Measurements from ENCODE around the gene RHEX.
"Not testable (repeated sequence)": the region's sequence is repeated elsewhere in the genome, so short reads cannot be mapped to it uniquely, and the experiment has no call there.

Gene RHEX

DNA sequence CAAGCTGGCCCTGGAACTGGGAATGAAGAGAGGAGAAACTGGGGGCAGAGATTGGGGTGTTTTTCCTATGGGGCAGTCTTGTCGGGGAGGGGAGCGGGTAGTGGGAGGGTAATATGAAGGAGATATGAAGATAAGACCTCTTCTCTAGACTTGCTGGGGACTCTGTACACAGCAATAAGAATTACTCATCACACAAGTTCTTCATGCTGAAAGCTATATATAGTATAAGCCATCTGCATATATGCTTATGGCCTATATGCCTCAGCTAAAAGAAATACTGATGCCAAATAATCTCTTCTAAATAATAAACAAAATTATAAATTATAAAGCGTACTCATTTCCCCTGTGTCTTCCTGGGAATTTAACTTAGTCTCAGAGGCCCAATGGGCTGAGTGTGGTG is 7.9 kb downstream of the RHEX start:
- DNase-seq, result no peak

- DNase-seq, result no peak
These were observed 9.5 kb downstream of the RHEX start for GRCh38 chr1:206062464-206062863.

GRCh38 chr1:206064001-206064400 is 11.0 kb downstream of the RHEX start:
- DNase-seq, result not testable (repeated sequence)

DNA sequence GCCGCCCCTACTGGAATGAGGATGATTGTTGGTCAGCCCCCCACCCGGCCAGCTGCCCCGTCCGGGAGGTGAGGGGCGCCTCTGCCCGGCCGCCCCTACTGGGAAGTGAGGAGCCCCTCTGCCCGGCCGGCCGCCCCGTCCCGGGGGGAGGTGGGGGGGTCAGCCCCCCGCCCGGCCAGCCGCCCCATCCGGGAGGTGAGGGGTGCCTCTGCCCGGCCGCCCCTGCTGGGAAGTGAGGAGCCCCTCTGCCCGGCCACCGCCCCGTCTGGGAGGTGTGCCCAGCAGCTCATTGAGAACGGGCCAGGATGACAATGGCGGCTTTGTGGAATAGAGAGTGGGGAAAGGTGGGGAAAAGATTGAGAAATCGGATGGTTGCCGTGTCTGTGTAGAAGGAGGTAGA is 11.5 kb downstream of the RHEX start:
- DNase-seq, result not testable (repeated sequence)

GRCh38 chr1:206065547-206066145 is 12.7 kb downstream of the RHEX start:
- DNase-seq, result no peak

- DNase-seq, result no peak
These were observed 13.7 kb downstream of the RHEX start for GRCh38 chr1:206066479-206067171.

DNA sequence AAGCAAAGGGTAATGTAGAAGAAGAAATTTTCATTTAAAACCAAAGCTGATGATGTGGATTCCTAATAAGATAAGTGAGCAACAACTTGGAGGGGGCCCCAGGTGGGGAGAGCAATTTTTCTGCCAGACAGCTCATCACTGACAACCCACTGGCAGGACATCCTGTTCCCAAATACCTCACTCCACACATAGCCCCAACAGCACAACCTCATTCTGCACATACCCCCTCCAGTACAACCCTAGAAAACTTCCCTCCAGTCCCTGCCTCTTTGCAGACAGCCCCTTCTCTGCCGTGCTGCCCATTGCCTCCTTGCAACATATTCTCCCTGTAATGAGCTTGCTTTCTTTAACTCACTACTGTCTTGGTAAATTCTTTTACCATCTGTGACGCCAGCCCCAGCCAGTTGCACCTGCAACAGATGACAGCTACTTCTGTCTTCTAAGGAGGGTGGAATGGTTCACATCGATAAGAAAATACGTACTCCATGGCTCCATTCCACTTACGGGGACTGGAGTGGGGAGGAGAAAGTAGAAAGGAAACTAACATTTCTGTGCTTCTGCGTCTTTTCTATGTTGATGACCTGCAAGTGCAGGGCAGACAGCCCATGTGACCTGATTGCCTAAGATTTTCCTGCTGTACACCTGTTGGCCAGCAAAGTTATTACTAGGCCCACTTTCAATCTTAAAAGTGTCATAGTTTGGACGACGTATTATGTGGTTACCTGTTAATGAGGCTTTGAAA is 14.7 kb downstream of the RHEX start:
- DNase-seq, result no peak

- no peak for DNase-seq
These were observed 15.3 kb downstream of the RHEX start for GRCh38 chr1:206068314-206068713.

DNA sequence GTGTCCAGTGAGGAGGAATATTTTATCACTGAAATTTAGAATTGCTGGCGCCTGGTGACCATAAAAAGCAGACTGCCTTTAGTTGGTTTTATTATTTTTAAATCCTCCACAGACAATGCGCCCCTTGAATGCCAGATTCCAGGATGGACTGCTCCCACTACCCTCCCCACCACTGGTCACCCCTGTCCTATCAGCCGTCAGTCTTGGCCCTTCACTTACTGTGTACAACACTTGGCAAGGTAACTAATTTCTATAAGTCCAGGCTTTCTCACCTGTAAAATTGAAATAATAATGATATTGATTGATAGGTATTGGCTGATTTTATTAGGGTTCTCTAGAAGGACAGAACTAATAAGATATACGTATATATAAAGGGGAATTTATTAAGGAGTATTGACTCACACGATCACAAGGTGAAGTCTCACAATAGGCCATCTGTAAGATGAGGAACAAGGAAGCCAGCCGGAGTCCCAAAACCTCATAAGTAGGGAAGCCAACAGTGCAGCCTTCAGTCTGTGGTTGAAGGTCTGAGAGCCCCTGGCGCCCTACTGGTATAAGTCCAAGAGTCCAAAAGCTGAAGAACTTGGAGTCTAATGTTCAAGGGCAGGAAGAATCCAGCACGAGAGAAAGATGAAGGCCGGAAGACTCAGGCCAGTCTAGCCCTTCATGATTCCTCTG is 17.8 kb downstream of the RHEX start:
- DNase-seq, result no peak

- no peak for DNase-seq
These were observed 21.9 kb downstream of the RHEX start for GRCh38 chr1:206074839-206075238.

DNA sequence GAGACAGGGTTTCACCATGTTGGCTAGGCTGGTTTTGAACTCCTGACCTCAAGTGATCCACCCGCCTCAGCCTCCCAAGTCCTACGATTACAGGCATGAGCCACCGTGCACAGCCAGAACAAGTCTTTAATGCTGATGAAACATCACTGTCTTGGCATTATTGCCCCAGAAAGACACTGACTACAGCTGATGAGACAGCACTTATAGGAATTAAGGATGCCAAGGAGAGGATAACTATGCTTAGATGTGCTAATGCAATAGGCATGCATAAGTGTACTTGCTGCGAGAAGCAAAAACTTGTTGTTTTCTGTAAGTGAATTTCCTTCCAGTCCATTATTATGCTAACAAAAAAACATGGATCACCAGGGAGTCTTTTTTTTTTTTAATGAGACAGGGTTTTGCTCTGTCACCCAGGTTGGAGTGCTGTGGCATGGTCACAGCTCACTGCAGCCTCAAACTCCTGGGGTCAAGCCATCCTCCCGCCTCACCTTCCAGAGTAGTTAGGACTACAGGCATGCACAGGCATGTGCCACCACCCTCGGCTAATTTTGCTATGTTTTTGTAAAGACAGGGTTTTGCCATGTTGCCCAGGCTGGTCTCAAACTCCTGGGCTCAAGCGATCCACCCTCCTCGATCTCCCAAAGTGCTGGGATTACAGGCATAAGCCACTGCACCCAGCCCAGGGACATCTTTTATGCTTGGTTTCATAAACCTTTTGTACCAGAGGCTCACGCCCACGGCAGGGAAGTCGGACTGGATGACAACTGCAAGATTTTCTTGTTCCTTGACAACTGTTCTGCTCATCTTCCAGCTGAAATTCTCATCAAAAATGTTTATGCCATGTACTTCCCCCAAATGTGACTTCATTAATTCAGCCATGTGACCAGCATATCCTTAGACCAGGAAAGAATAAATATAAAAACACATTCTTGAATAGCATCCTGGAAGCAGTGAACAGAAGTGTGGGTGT is 23.1 kb downstream of the RHEX start:
- no peak for DNase-seq

DNA sequence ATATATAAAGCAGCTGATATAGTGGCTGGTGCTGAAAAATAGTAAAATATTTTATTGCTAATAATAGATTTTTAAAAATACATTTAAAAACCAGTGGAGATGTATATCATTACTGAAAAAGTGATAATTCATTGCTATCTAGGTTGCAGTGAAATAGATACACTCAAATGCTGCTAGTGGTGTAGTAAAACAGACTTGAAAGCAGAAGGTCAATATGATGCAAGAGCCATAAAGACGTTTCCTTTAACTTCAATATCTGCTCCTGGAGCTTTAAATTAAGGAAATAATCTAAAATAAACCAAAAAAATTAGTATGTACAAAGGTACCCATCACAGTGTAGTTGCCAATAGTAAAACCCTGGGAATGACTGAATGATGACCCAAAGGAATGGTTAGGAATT is 26.2 kb downstream of the RHEX start:
- no peak for DNase-seq

DNA sequence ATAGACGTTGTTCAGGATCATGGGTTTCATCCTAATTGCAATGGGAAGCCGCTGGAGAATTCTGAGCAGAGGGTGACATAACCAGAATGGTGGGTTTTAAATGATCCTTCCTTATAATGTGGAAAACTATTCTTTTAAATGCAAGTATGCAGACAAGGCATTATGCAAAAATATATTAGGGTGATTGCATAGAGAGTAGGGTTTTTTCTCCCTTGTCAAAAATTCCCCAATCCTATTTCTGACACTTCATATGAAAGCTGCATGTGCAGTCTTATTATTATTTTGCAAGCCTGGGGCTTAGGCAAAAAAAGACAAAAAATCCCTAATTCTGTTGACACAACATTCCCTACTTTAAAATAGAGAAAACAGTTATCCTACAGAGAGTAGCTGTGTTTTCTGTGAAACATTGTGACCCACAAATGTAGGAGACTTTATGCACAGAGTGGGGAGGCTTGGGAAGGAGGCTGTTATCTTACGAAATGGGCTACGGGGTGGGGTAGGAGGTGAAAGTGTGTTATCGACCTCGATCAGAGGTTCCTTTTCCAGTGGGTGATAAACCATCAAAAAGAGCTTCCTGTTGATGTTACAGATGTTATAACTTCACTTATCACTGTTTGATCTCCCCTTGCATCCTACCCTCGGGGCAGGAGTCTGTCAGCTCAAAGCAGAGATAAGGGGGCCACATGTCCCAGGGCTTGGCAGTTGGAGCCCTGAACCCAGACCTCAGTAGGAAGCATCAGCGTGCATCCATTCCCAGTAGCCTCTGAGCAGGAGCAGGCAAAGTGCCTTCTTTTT is 27.2 kb downstream of the RHEX start:
- no peak for DNase-seq

DNA sequence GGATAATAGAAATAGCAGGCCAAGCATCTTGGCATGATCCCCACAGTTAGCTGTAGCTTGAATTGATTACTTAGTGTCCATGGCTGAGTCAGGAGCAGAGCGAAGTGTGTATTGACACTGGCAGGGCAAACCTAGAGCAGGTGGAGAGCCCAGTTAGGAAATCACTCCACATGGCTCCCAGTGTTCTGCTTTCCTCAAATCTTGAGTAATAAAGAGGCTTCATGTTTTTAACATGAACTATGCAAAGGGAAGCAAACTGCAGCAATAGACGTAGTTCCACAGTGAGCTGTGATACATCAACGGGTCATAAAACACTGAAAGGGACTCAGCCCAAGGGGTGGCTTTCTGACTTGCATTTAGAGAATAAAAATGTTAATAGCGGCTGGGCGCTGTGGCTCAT is 28.9 kb downstream of the RHEX start:
- no peak for DNase-seq

- DNase-seq, result no peak
These were observed 30.1 kb downstream of the RHEX start for GRCh38 chr1:206082831-206083695.

- DNase-seq, result no peak
These were observed 30.8 kb downstream of the RHEX start for GRCh38 chr1:206083750-206084149.

- DNase-seq, result no peak
These were observed 34.1 kb downstream of the RHEX start for GRCh38 chr1:206087091-206087490.

- no peak for DNase-seq
These were observed 36.4 kb downstream of the RHEX start for GRCh38 chr1:206089341-206089740.

- DNase-seq, result no peak
These were observed 41.1 kb downstream of the RHEX start for GRCh38 chr1:206094024-206094423.

GRCh38 chr1:206097381-206097780 is 44.4 kb downstream of the RHEX start:
- no peak for DNase-seq

Measured in kidney glomerular epithelial cell (primary cell).